ENCODE results near the gene PHLDB2. TPM values are rescaled to one million over a fixed set of nuclear protein-coding genes. Genes with fewer than 3 reads are reported as not detected.

PHLDB2 gene
- total RNA-seq, 1 experiment from 2014 or later: 60.5 TPM

- Histone ChIP-seq H3K4me3 (ENCODE audit: low read depth, low read length) (no peak overlapping the region), H3K27me3 (replicated peaks; ENCODE audit: control insufficient read depth, insufficient read depth, low read length) (no peaks in the 10 kb centered on the region), H3K9me3 (no peaks in the 10 kb centered on the region), H3K4me1 (no peaks in the 10 kb centered on the region), H3K36me3 (ENCODE audit: control insufficient read depth, insufficient read depth, low read length) (no peaks in the 10 kb centered on the region)
- BruUV-seq (replicated peaks): no TSS peak
- Mint-ChIP-seq H3K36me3 (ENCODE audit: insufficient read depth, unreplicated experiment) (no peaks in the 10 kb centered on the region), H3K4me3 (ENCODE audit: unreplicated experiment) (no peak overlapping the region), H3K27me3 (ENCODE audit: insufficient read depth, unreplicated experiment) (no peaks in the 10 kb centered on the region), H3K4me1 (ENCODE audit: low read depth, unreplicated experiment) (no peaks in the 10 kb centered on the region), H3K9me3 (ENCODE audit: unreplicated experiment) (peaks cover 11% of the 10 kb centered on the region), H3K27ac (ENCODE audit: unreplicated experiment) (no peak overlapping the region)
- ChIA-PET POLR2A (no interaction called here), CTCF (no interaction called here)
- no peak for DNase-seq
- no peak for TF ChIP-seq CTCF (IDR thresholded peaks at IDR 0.05; ENCODE audit: insufficient read depth in 1 of 2, low read depth in 1 of 2, low read length in 1 of 2, severe bottlenecking in 1 of 2, unreplicated experiment in 1 of 2)
- intact Hi-C loops (cut with micrococcal nuclease; ENCODE audit: unreplicated experiment): no loop called here
These were observed 159.6 kb downstream of the PHLDB2 start for GRCh38 chr3:112018712-112019111.

GRCh38 chr3:112019716-112020115 is 160.7 kb downstream of the PHLDB2 start:
- Mint-ChIP-seq H3K4me3 (ENCODE audit: unreplicated experiment) (no peak overlapping the region), H3K27me3 (ENCODE audit: insufficient read depth, unreplicated experiment) (no peaks in the 10 kb centered on the region), H3K36me3 (ENCODE audit: insufficient read depth, unreplicated experiment) (no peaks in the 10 kb centered on the region), H3K27ac (ENCODE audit: unreplicated experiment) (no peak overlapping the region), H3K4me1 (ENCODE audit: low read depth, unreplicated experiment) (no peaks in the 10 kb centered on the region), H3K9me3 (ENCODE audit: unreplicated experiment) (peaks cover 11% of the 10 kb centered on the region)
- no peak for TF ChIP-seq CTCF (IDR thresholded peaks at IDR 0.05; ENCODE audit: insufficient read depth in 1 of 2, low read depth in 1 of 2, low read length in 1 of 2, severe bottlenecking in 1 of 2, unreplicated experiment in 1 of 2)
- H3K36me3 ChIP-seq (ENCODE audit: control insufficient read depth, insufficient read depth, low read length): no peaks in the 10 kb centered on the region
- H3K27me3 ChIP-seq (replicated peaks; ENCODE audit: control insufficient read depth, insufficient read depth, low read length): no peaks in the 10 kb centered on the region
- CTCF ChIA-PET: no interaction called here
- no peaks in the 10 kb centered on the region for H3K9me3 ChIP-seq
- H3K4me3 ChIP-seq (ENCODE audit: low read depth, low read length): no peak overlapping the region
- POLR2A ChIA-PET: no interaction called here
- BruUV-seq (replicated peaks): no TSS peak
- no peaks in the 10 kb centered on the region for H3K4me1 ChIP-seq
- intact Hi-C loops (cut with micrococcal nuclease; ENCODE audit: unreplicated experiment): no loop called here
- DNase-seq: no peak

- no peaks in the 10 kb centered on the region for H3K27me3 Mint-ChIP-seq (ENCODE audit: insufficient read depth, unreplicated experiment)
- no peaks in the 10 kb centered on the region for H3K36me3 Mint-ChIP-seq (ENCODE audit: insufficient read depth, unreplicated experiment)
- no peak overlapping the region for H3K4me3 ChIP-seq (ENCODE audit: low read depth, low read length)
- no peaks in the 10 kb centered on the region for H3K27me3 ChIP-seq (replicated peaks; ENCODE audit: control insufficient read depth, insufficient read depth, low read length)
- peaks cover 11% of the 10 kb centered on the region for H3K9me3 Mint-ChIP-seq (ENCODE audit: unreplicated experiment)
- H3K4me1 Mint-ChIP-seq (ENCODE audit: low read depth, unreplicated experiment): no peaks in the 10 kb centered on the region
- DNase-seq: no peak
- no peaks in the 10 kb centered on the region for H3K36me3 ChIP-seq (ENCODE audit: control insufficient read depth, insufficient read depth, low read length)
- POLR2A ChIA-PET: no interaction called here
- H3K4me3 Mint-ChIP-seq (ENCODE audit: unreplicated experiment): no peak overlapping the region
- no peak for TF ChIP-seq CTCF (IDR thresholded peaks at IDR 0.05; ENCODE audit: insufficient read depth in 1 of 2, low read depth in 1 of 2, low read length in 1 of 2, severe bottlenecking in 1 of 2, unreplicated experiment in 1 of 2)
- no peak overlapping the region for H3K27ac Mint-ChIP-seq (ENCODE audit: unreplicated experiment)
- H3K4me1 ChIP-seq: no peaks in the 10 kb centered on the region
- H3K9me3 ChIP-seq: no peaks in the 10 kb centered on the region
- CTCF ChIA-PET: no interaction called here
- BruUV-seq (replicated peaks): no TSS peak
- intact Hi-C loops (cut with micrococcal nuclease; ENCODE audit: unreplicated experiment): no loop called here
These were observed 161.6 kb downstream of the PHLDB2 start for GRCh38 chr3:112020674-112021085.

Other genes starting within 250 kb of the PHLDB2 start
- gene PLCXD2, start 184.6 kb upstream of the PHLDB2 start, total RNA-seq (2022): 25.8 and 36.6 TPM in 2 replicates
- gene ABHD10, start 119.8 kb downstream of the PHLDB2 start, total RNA-seq (2022): 37.0 and 41.8 TPM in 2 replicates
- not detected in 2 replicates for gene TAGLN3, start 139.7 kb downstream of the PHLDB2 start, total RNA-seq (2022)
- gene TMPRSS7, start 175.5 kb downstream of the PHLDB2 start, total RNA-seq (2022): 0.16 and 0.36 TPM in 2 replicates
- 52.4 and 64.5 TPM in 2 replicates for gene C3orf52, start 227.1 kb downstream of the PHLDB2 start, total RNA-seq (2022)

All from Caco-2 (cell line).